Uterus (tissue), 4 donors: ENCODE data around the gene ACE. TPM values are rescaled to one million over a fixed set of nuclear protein-coding genes. Genes with fewer than 3 reads are reported as not detected.

Experiments
- DNase-seq, 2 donors: peaks; one replicate each; pipeline ENCODE4 v3.0.0-alpha.2; 2019 to 2020
- H3K27ac ChIP-seq, 2 donors: fragments of 200-600 bp; sonication (generic); 1 replicate in 1 of 2; 2 replicates in 1 of 2; pipeline ENCODE4 v1.5.1; 2016 to 2018
- H3K27me3 ChIP-seq, 2 donors: fragments of 200-600 bp; sonication (generic); one replicate each; pipeline ENCODE4 v1.5.1; 2018 to 2019; ENCODE audit warnings: control low read depth in 1 of 2
- H3K36me3 ChIP-seq, 2 donors: fragments of 200-600 bp; sonication (generic); one replicate each; pipeline ENCODE4 v1.5.1; 2019; ENCODE audit warnings: control low read depth in 1 of 2
- H3K4me1 ChIP-seq, 2 donors: fragments of 200-600 bp; sonication (generic); one replicate each; pipeline ENCODE4 v1.5.1; 2018 to 2019; ENCODE audit warnings: control low read depth in 1 of 2
- H3K4me3 ChIP-seq, 2 donors: fragments of 200-600 bp; sonication (generic); 1 replicate in 1 of 2; 2 replicates in 1 of 2; pipeline ENCODE4 v1.5.1; 2018 to 2019; ENCODE audit warnings: mild to moderate bottlenecking in 1 of 2
- H3K9me3 ChIP-seq, 2 donors: fragments of 200-600 bp; sonication (generic); one replicate each; pipeline ENCODE4 v1.5.1; 2019; ENCODE audit warnings: control low read depth in 1 of 2
- CTCF ChIP-seq, 4 experiments: fragments of 200-600 bp in 2 of 4; fragments of 450-650 bp in 2 of 4; sonication (generic) in 2 of 4; IDR thresholded peaks; one replicate each; pipeline ENCODE4 v1.5.1; 2016 to 2019; ENCODE audit warnings: antibody characterized with exemption in 4 of 4, mild to moderate bottlenecking in 2 of 4, moderate library complexity in 1 of 4
- POLR2A ChIP-seq, 2 donors: fragments of 450-650 bp; IDR thresholded peaks; one replicate each; pipeline ENCODE4 v1.6.1; 2016; ENCODE audit warnings: antibody characterized with exemption in 2 of 2, mild to moderate bottlenecking in 1 of 2, moderate library complexity in 1 of 2
- intact Hi-C: fragments of 100-400 bp; cut with DNase I; formaldehyde crosslinking; loops from one replicate; pipeline ENCODE4 v1.15.1; 2023; ENCODE audit warnings: low total_unique reads
- total RNA-seq, 4 donors: library from RNA; depleted of rRNA in 3 of 4; stranded (reverse); fragments of >200 nt in 3 of 4; gene quantifications; one replicate each; pipeline versions ENCODE4 v1.1.0 to v1.2.4, GENCODE V29; 2014 to 2023
- donor health status: DM: yes; HTN: yes; CAD: no.

ACE gene
- total RNA-seq, 4 donors from 2014 or later, result 0.77 to 27.4 (median 7.9) TPM; not detected in 1

GRCh38 chr17:63478814-63479494 is 2.1 kb downstream of the ACE start:
- peak; percentile 73 to 77 for DNase-seq
- H3K27ac ChIP-seq, result no peak overlapping the region
- H3K4me3 ChIP-seq, result no peak overlapping the region
- no peaks in the 10 kb centered on the region for H3K36me3 ChIP-seq
- H3K4me1 ChIP-seq, result peaks cover 0 to 10% of the 10 kb centered on the region in 2 donors
- TF ChIP-seq CTCF (IDR thresholded peaks at IDR 0.05), result peak; percentile 45 to 82 (median 66)
- TF ChIP-seq POLR2A (IDR thresholded peaks at IDR 0.05), result no peak
- no peaks in the 10 kb centered on the region for H3K27me3 ChIP-seq
- no peaks in the 10 kb centered on the region for H3K9me3 ChIP-seq
- intact Hi-C loops, result no loop called here

- no peak for DNase-seq
- Histone ChIP-seq H3K27ac (no peak overlapping the region), H3K9me3 (no peaks in the 10 kb centered on the region), H3K27me3 (no peaks in the 10 kb centered on the region), H3K4me1 (peaks cover 0 to 10% of the 10 kb centered on the region in 2 donors), H3K4me3 (no peak overlapping the region), H3K36me3 (no peaks in the 10 kb centered on the region)
- no peak for TF ChIP-seq POLR2A (IDR thresholded peaks at IDR 0.05)
- no peak for TF ChIP-seq CTCF (IDR thresholded peaks at IDR 0.05)
- intact Hi-C loops, result no loop called here
Measured at GRCh38 chr17:63479495-63480184, 2.8 kb downstream of the ACE start.

- H3K27me3 ChIP-seq, result no peaks in the 10 kb centered on the region
- intact Hi-C loops, result no loop called here
- DNase-seq, result no peak
Measured at GRCh38 chr17:63480192-63480784, 3.4 kb downstream of the ACE start.

GRCh38 chr17:63480826-63481487 is 4.1 kb downstream of the ACE start:
- H3K36me3 ChIP-seq, result no peaks in the 10 kb centered on the region
- no peak overlapping the region for H3K27ac ChIP-seq
- no peaks in the 10 kb centered on the region for H3K27me3 ChIP-seq
- no peak for TF ChIP-seq POLR2A (IDR thresholded peaks at IDR 0.05)
- no peak for TF ChIP-seq CTCF (IDR thresholded peaks at IDR 0.05)
- intact Hi-C loops, result no loop called here
- H3K4me1 ChIP-seq, result peaks cover 0 to 10% of the 10 kb centered on the region in 2 donors
- DNase-seq, result no peak
- H3K9me3 ChIP-seq, result no peaks in the 10 kb centered on the region
- no peak overlapping the region for H3K4me3 ChIP-seq

More at GRCh38 chr17:63480192-63480784, 3.4 kb downstream of the ACE start:
- Histone ChIP-seq H3K9me3 (no peaks in the 10 kb centered on the region), H3K4me3 (no peak overlapping the region), H3K27ac (no peak overlapping the region), H3K4me1 (peaks cover 0 to 10% of the 10 kb centered on the region in 2 donors), H3K36me3 (no peaks in the 10 kb centered on the region)
- TF ChIP-seq POLR2A (IDR thresholded peaks at IDR 0.05) (no peak), CTCF (IDR thresholded peaks at IDR 0.05) (no peak)
